Adipocyte (in vitro differentiated cells): Measurements from ENCODE around the gene UBE2C.

ENCODE experiments used
- DNase-seq: peaks from one replicate; pipeline ENCODE4 v3.0.0-alpha.2; 2015; ENCODE audit warnings: low read depth
- H3K27me3 ChIP-seq: replicated peaks from 2 replicates; pipeline ENCODE4 v1.7.0; 2013; ENCODE audit warnings: mild to moderate bottlenecking, low read length, moderate library complexity; ENCODE audit not compliant: control insufficient read depth, insufficient read depth
- H3K36me3 ChIP-seq: 2 replicates; pipeline ENCODE4 v1.7.0; 2013; ENCODE audit warnings: low read length, mild to moderate bottlenecking, moderate library complexity; ENCODE audit not compliant: control insufficient read depth, insufficient read depth, severe bottlenecking
- H3K4me1 ChIP-seq: 2 replicates; pipeline ENCODE4 v1.7.0; 2013; ENCODE audit warnings: mild to moderate bottlenecking, low read length, moderate library complexity; ENCODE audit not compliant: control insufficient read depth, insufficient read depth
- H3K4me3 ChIP-seq: 2 replicates; pipeline ENCODE4 v1.7.0; 2013; ENCODE audit warnings: mild to moderate bottlenecking, low read length, moderate library complexity
- H3K9ac ChIP-seq: 2 replicates; pipeline ENCODE4 v1.7.0; 2013; ENCODE audit warnings: mild to moderate bottlenecking, low read length, moderate library complexity
- H3K9me3 ChIP-seq: 2 replicates; pipeline ENCODE4 v1.7.0; 2013; ENCODE audit warnings: mild to moderate bottlenecking, low read length, moderate library complexity; ENCODE audit not compliant: control insufficient read depth

The UBE2C gene

DNA sequence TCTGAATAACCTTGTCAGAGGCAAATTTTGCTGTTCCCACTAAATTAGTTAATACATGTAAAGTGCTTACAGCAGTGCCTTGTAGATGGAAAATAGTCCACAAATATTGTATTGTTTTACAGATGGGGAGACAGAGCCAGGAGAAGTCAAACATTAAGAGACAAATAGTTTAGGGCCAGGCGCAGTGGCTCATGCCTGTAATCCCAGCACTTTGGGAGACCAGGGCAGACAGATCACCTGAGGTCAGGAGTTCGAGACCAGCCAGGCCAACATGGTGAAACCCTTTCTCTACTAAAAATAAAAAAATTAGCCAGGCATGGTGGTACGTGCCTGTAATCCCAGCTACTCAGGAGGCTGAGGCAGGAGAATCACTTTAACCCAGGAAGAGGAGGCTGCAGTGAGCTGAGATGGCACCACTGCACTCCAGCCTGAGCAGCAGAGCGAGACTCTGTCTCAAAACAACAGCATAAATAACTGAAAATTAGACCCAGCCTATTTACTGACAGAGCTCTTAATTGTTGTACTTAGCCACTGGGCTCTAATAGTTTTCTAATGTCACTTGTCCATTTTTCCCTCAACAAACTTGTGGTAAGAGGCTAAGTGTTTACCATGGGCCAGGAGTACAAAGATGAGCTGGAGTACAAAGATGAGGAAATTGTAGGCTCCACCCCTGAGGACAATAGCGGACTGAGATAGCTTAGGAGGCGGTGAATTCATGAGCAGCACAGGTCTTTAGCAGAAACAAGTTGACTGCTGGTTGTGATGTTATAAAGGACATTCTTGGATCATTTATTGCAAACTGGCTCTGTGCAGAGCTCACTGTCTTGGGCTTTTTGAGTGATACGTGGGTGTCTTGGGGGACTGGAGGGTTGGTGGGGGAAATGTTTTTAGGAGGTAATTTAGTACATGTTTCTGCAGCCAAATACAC is 51.4 kb downstream of the UBE2C start:
- H3K9me3 ChIP-seq: no peaks in the 10 kb centered on the region
- DNase-seq: no peak

DNA sequence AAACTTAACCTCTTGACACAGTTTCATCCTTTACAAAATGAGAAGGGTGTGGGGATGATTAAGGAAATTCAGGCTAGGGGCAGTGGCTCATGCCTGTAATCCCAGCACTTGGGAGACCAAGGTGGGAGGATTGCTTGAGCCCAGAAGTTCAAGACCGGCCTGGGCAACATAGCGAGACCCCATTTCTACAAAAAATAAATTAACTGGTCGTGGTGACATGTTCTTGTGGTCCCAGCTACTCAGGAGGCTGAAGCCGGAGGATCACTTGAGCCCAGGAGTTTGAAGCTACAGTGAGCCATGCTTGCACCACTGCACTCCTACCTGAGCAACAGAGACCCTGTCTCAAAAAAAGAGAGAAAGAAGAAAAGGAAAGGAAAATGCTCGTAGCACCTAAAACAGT is 54.0 kb downstream of the UBE2C start:
- Histone ChIP-seq H3K4me1 (peaks cover 12% of the 10 kb centered on the region), H3K4me3 (no peak overlapping the region), H3K9ac (no peak overlapping the region), H3K9me3 (no peaks in the 10 kb centered on the region), H3K36me3 (no peaks in the 10 kb centered on the region), H3K27me3 (no peaks in the 10 kb centered on the region)
- no peak for DNase-seq

More for the DNA sequence above, 51.4 kb downstream of the UBE2C start:
- H3K4me1 ChIP-seq: peaks cover 16% of the 10 kb centered on the region
- no peak overlapping the region for H3K9ac ChIP-seq
- no peak overlapping the region for H3K4me3 ChIP-seq
- H3K36me3 ChIP-seq: no peaks in the 10 kb centered on the region
- no peaks in the 10 kb centered on the region for H3K27me3 ChIP-seq
